CD4-positive, alpha-beta T cell treated with Interleukin-4 for 4 hours (primary cell): ENCODE results near the gene TTLL13.

ENCODE experiments used
- DNase-seq: peaks from one replicate; pipeline ENCODE4 v3.0.0-alpha.2; 2020

Gene TTLL13

GRCh38 chr15:90249203-90249863, at the start of gene TTLL13:
Gene TTLL13, plus strand, starts transcription at chr15:90249556. Its CDS starts 1,075 bp downstream, at chr15:90250631.
- peak; percentile 42 for DNase-seq

GRCh38 chr15:90200534-90201129, 48.7 kb upstream of the TTLL13 start:
- DNase-seq: no peak

GRCh38 chr15:90201130-90201943, 48.0 kb upstream of the TTLL13 start, which contains the start of gene SEMA4B:
Gene SEMA4B, plus strand, starts transcription at chr15:90201330. Its CDS starts 249 bp downstream, at chr15:90201579.
- peak; percentile 46 for DNase-seq

- no peak for DNase-seq
These were observed 47.4 kb upstream of the TTLL13 start for GRCh38 chr15:90201944-90202375.

- no peak for DNase-seq
These were observed 46.4 kb upstream of the TTLL13 start for GRCh38 chr15:90202929-90203328.

GRCh38 chr15:90203473-90203872, 45.9 kb upstream of the TTLL13 start:
- no peak for DNase-seq

GRCh38 chr15:90203922-90204321, 45.4 kb upstream of the TTLL13 start:
- no peak for DNase-seq

- no peak for DNase-seq
These were observed 44.1 kb upstream of the TTLL13 start for GRCh38 chr15:90205050-90205848.

- no peak for DNase-seq
These were observed 43.5 kb upstream of the TTLL13 start for GRCh38 chr15:90205886-90206285.

- DNase-seq: no peak
These were observed 42.1 kb upstream of the TTLL13 start for GRCh38 chr15:90207252-90207651.

GRCh38 chr15:90208356-90208755, 41.0 kb upstream of the TTLL13 start:
- no peak for DNase-seq

GRCh38 chr15:90209591-90209990, 39.8 kb upstream of the TTLL13 start:
- no peak for DNase-seq

GRCh38 chr15:90210593-90210992, 38.8 kb upstream of the TTLL13 start:
- no peak for DNase-seq

GRCh38 chr15:90211009-90211408, 38.3 kb upstream of the TTLL13 start:
- no peak for DNase-seq

GRCh38 chr15:90211440-90212143, 37.8 kb upstream of the TTLL13 start:
- DNase-seq: no peak

- DNase-seq: no peak
These were observed 36.9 kb upstream of the TTLL13 start for GRCh38 chr15:90212221-90213098.

GRCh38 chr15:90213122-90213817, 36.1 kb upstream of the TTLL13 start:
- no peak for DNase-seq

GRCh38 chr15:90213818-90214204, 35.5 kb upstream of the TTLL13 start:
- no peak for DNase-seq

- no peak for DNase-seq
These were observed 34.7 kb upstream of the TTLL13 start for GRCh38 chr15:90214553-90215196.
